HepG2 (cell line): ENCODE results near the gene ADI1. TPM values are rescaled to one million over a fixed set of nuclear protein-coding genes. Genes with fewer than 3 reads are reported as not detected.

Experiments used
- ELF4 ChIP-seq: sonication (generic); formaldehyde crosslinking; IDR thresholded peaks from 2 replicates; pipeline ENCODE4 v1.5.0; 2020; ENCODE audit warnings: missing genetic modification reagents, mild to moderate bottlenecking, moderate library complexity, borderline replicate concordance
- ETV5 ChIP-seq: IDR thresholded peaks from 2 replicates; pipeline ENCODE4 v1.6.1; 2018; ENCODE audit warnings: missing biosample characterization, missing genetic modification reagents, inconsistent platforms, borderline replicate concordance
- FOXK1 ChIP-seq: sonication (generic); formaldehyde crosslinking; IDR thresholded peaks from 2 replicates; pipeline ENCODE4 v1.4.0; 2020; ENCODE audit warnings: low read depth, missing genetic modification reagents, borderline replicate concordance
- GPN1 ChIP-seq: sonication (generic); formaldehyde crosslinking; IDR thresholded peaks from 2 replicates; pipeline ENCODE4 v1.5.1; 2020; ENCODE audit warnings: missing genetic modification reagents, borderline replicate concordance
- HOXD1 ChIP-seq: sonication (generic); formaldehyde crosslinking; IDR thresholded peaks from 2 replicates; pipeline ENCODE4 v1.5.0; 2020; ENCODE audit warnings: missing genetic modification reagents
- KMT2A ChIP-seq: sonication (generic); formaldehyde crosslinking; IDR thresholded peaks from 2 replicates; pipeline ENCODE4 v1.4.0; 2020; ENCODE audit warnings: missing genetic modification reagents
- LRRFIP1 ChIP-seq: sonication (generic); formaldehyde crosslinking; conservative IDR thresholded peaks from 2 replicates; pipeline ENCODE4 v1.4.0; 2020; ENCODE audit warnings: missing genetic modification reagents
- NR2C2 ChIP-seq: sonication (generic); formaldehyde crosslinking; IDR thresholded peaks from 2 replicates; pipeline ENCODE4 v1.4.0; 2020; ENCODE audit warnings: missing genetic modification reagents, mild to moderate bottlenecking, moderate library complexity, borderline replicate concordance
- PAXIP1 ChIP-seq: sonication (generic); formaldehyde crosslinking; conservative IDR thresholded peaks from 2 replicates; pipeline ENCODE4 v1.4.0; 2020; ENCODE audit warnings: mild to moderate bottlenecking, missing genetic modification reagents, moderate library complexity
- SP5 ChIP-seq: IDR thresholded peaks from 2 replicates; pipeline ENCODE4 v1.6.1; 2016; ENCODE audit warnings: low read depth, borderline replicate concordance
- TRIM22 ChIP-seq: fragments of 450-650 bp; IDR thresholded peaks from 2 replicates; pipeline ENCODE4 v1.6.1; 2017
- XRCC5 ChIP-seq: fragments of 200-400 bp; formaldehyde crosslinking; optimal IDR thresholded peaks from 2 replicates; pipeline ENCODE3; 2017; ENCODE audit warnings: mild to moderate bottlenecking, low read length
- ZHX2 ChIP-seq, 2 experiments: sonication (generic) in 1 of 2; formaldehyde crosslinking in 1 of 2; IDR thresholded peaks; 2 replicates each; pipeline versions ENCODE4 v1.6.1 to v1.9.0; 2014 to 2022; ENCODE audit warnings: antibody characterized with exemption in 1 of 2, borderline replicate concordance in 1 of 2, inconsistent platforms in 1 of 2, low read depth in 1 of 2, missing genetic modification reagents in 1 of 2
- polyA plus RNA-seq, 8 experiments: library from polyadenylated mRNA; depleted of rRNA in 3 of 8; stranded (reverse) in 7 of 8; unstranded in 1 of 8; fragments of >200 nt; fragmentation: Illumina TruSeq in 4 of 8; extraction: Trizol in 4 of 8; gene quantifications; 2 replicates each; pipeline versions ENCODE4 v1.2.1 to v1.2.3, GENCODE V29; 2011 to 2016; ENCODE audit warnings: low read depth in 4 of 8, missing spikeins in 1 of 8, mixed read lengths in 1 of 8; ENCODE audit not compliant: insufficient read depth in 1 of 8
- total RNA-seq, 5 experiments: library from RNA; depleted of rRNA; stranded (reverse); fragments of >200 nt; fragmentation: Illumina TruSeq; extraction: Trizol; gene quantifications; 2 replicates each; pipeline ENCODE4 v1.2.3, GENCODE V29; 2016; ENCODE audit warnings: low read depth in 1 of 5

Gene ADI1
- total and polyA plus RNA-seq, 2 of the 13 experiments (the other 11 are each of a cell fraction or from before 2014, with no cell fraction given), result 28.7 to 123 TPM

GRCh38 chr2:3535794-3536681 lies 16.7 kb upstream of the ADI1 start (continued):
- TF ChIP-seq PAXIP1 (peak; percentile 80), TRIM22 (no peak), ETV5 (no peak), XRCC5 (peak; percentile 26), FOXK1 (CRISPR knock-in tag) (no peak), ZHX2 (IDR thresholded peaks at IDR 0.05; ENCODE audit: low read depth) (no peak), ZHX2 (CRISPR knock-in tag; IDR thresholded peaks at IDR 0.05; ENCODE audit: borderline replicate concordance) (no peak), LRRFIP1 (CRISPR knock-in tag) (no peak; the same call in 1 of the 2 replicates), HOXD1 (CRISPR knock-in tag) (no peak), SP5 (CRISPR knock-in tag) (no peak; the same call in 1 of the 2 replicates), GPN1 (no peak), ELF4 (CRISPR knock-in tag) (peak; percentile 9; the same call in 1 of the 2 replicates), KMT2A (peak; percentile 24; the same call in 1 of the 2 replicates), NR2C2 (CRISPR knock-in tag) (peak; percentile 70; the same call in 1 of the 2 replicates)
